Naive B cell (primary cell): Measurements from ENCODE around the gene SWAP70. TPM values are rescaled to one million over a fixed set of nuclear protein-coding genes. Genes with fewer than 3 reads are reported as not detected.

Experiments used
- ATAC-seq, 2 donors: fragments of 150-1000 bp; cut with Tn5 transposase; 2 replicates each; pipeline ENCODE4 v1.10.0; 2021; ENCODE audit warnings: low read depth in 2 of 2, mild to moderate bottlenecking in 2 of 2, moderate library complexity in 2 of 2
- DNase-seq: peaks from one replicate; pipeline ENCODE4 v3.0.0; 2022
- H3K27ac Mint-ChIP-seq, 6 donors: one replicate each; pipeline ENCODE4 v1.8.0; 2020 to 2022; ENCODE audit warnings: mild to moderate bottlenecking in 6 of 6, mixed read lengths in 6 of 6, moderate library complexity in 5 of 6, inconsistent platforms in 2 of 6
- H3K27me3 Mint-ChIP-seq, 3 donors: one replicate each; pipeline ENCODE4 v1.8.0; 2021 to 2022; ENCODE audit warnings: mixed read lengths in 3 of 3, mild to moderate bottlenecking in 1 of 3
- H3K36me3 Mint-ChIP-seq, 2 donors: one replicate each; pipeline ENCODE4 v1.8.0; 2020 to 2022; ENCODE audit warnings: mixed read lengths in 2 of 2, inconsistent platforms in 1 of 2, mild to moderate bottlenecking in 1 of 2
- H3K4me1 Mint-ChIP-seq, 3 donors: one replicate each; pipeline ENCODE4 v1.8.0; 2020 to 2022; ENCODE audit warnings: mixed read lengths in 3 of 3, inconsistent platforms in 1 of 3, mild to moderate bottlenecking in 1 of 3, moderate library complexity in 1 of 3
- H3K4me3 Mint-ChIP-seq, 8 donors: one replicate each; pipeline ENCODE4 v1.8.0; 2020 to 2022; ENCODE audit warnings: mild to moderate bottlenecking in 8 of 8, mixed read lengths in 8 of 8, moderate library complexity in 8 of 8, inconsistent platforms in 2 of 8
- H3K9me3 Mint-ChIP-seq, 7 donors: one replicate each; pipeline ENCODE4 v1.8.0; 2020 to 2022; ENCODE audit warnings: mixed read lengths in 7 of 7, mild to moderate bottlenecking in 5 of 7, inconsistent platforms in 2 of 7, moderate library complexity in 1 of 7
- polyA plus RNA-seq, 6 donors: library from polyadenylated mRNA; unstranded; fragments of 300-500 nt; fragmentation: Illumina TruSeq; gene quantifications; one replicate each; pipeline ENCODE4 v1.2.3, GENCODE V29; 2021; ENCODE audit warnings: low read depth in 6 of 6

SWAP70 gene
- polyA plus RNA-seq, 6 donors from 2014 or later: 239 to 378 (median 304) TPM

DNA sequence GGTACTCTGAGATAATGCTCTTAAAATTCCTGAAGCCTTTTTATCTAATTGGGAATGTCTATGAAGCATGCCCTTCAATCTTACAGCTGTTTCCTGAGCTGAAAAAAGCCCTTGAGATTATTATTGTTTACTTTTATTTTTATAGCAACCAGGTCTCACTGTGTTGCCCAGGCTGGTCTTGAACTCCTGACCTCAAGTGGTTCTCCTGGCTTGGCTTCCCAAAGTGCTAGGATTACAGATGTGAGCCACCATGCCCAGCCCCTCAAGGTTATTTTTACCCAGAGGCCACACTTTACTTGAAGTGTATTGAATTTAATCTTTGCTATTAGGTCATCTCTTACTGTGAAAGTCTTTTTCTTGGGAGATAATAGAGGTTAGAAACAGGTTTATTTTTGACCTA is 7.0 kb upstream of the SWAP70 start:
- DNase-seq (no peak), ATAC-seq (no peak)
- no peaks in the 10 kb centered on the region for H3K36me3 Mint-ChIP-seq
- peaks cover 0 to 4% (median 0%) of the 10 kb centered on the region in 7 donors for H3K9me3 Mint-ChIP-seq
- no peak overlapping the region for H3K27ac Mint-ChIP-seq
- peaks cover 37 to 66% (median 60%) of the 10 kb centered on the region in 3 donors for H3K4me1 Mint-ChIP-seq
- H3K27me3 Mint-ChIP-seq: no peaks in the 10 kb centered on the region
- no peak overlapping the region for H3K4me3 Mint-ChIP-seq

DNA sequence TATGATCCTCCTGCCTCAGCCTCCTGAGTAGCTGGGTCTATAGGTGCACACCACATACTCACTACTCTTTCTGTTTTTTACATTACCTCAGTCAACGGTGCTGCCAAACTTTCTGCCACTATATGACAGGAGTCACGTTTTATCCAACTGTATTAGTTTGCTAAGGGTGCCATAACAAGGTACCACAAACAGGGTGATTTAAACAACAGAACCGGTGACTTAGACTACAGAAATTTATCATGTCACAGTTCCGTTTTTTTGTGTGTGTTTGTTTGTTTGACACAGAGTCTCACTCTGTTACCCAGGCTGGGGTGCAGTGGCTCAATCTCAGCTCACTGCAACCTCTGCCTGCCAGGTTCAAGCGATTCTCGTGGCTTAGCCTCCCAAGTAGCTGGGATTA is 6.3 kb upstream of the SWAP70 start:
- DNase-seq: no peak
- Mint-ChIP-seq H3K36me3 (no peaks in the 10 kb centered on the region), H3K27me3 (no peaks in the 10 kb centered on the region), H3K4me3 (no peak overlapping the region), H3K4me1 (peaks cover 38 to 66% (median 60%) of the 10 kb centered on the region in 3 donors), H3K9me3 (peaks cover 0 to 4% (median 0%) of the 10 kb centered on the region in 7 donors), H3K27ac (peak overlapping the region in 1 of 6 donors; percentile 53)
- no peak for ATAC-seq

DNA sequence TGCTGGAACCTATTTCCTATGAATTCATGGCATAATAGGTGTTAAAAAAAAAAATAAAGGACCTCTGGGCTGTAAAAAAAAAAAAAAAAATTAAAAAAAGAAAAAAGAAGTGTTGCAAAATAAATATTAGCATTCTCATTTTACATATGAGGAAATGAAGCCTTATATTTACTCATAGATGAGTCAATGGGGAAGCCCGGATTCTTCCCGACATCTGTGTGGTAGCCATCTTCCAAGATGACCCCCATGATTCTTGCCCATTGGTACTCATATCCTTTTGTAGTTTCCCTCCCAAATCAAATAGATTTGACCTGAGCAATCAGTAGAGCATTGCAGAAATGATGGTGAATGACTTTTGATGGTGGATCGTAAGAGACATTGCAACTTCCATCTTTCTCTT is 3.0 kb upstream of the SWAP70 start:
- peaks cover 0 to 10% (median 3%) of the 10 kb centered on the region in 7 donors for H3K9me3 Mint-ChIP-seq
- DNase-seq (no peak), ATAC-seq (no peak)
- H3K36me3 Mint-ChIP-seq: peaks cover 6 to 8% of the 10 kb centered on the region in 2 donors
- H3K27ac Mint-ChIP-seq: peak overlapping the region; percentile 18 to 96 (median 93)
- H3K4me3 Mint-ChIP-seq: peak overlapping the region in 4 of 8 donors; percentile 56 to 96 (median 68)
- H3K27me3 Mint-ChIP-seq: no peaks in the 10 kb centered on the region
- H3K4me1 Mint-ChIP-seq: peaks cover 42 to 71% (median 68%) of the 10 kb centered on the region in 3 donors

DNA sequence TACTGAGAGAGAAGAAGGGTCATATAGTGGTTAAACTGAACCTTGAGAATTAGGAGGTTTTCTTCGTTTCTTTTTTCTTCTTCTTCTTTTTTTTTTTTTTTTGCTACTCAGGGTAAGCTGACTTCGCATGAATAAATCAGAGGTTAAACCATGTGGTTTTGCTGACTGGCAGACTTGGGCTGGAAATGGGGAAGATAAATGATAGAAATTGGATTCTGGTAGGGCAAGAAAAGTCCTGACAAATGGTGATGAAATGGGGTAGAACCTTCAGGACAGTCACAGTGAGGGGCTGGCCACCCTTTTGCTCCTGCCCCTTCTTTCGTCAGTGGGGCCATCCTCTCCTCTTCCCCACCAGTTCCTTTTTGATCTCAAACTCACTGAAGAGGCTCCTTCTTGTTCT is 1.6 kb upstream of the SWAP70 start:
- ATAC-seq: peak; percentile 29
- H3K27me3 Mint-ChIP-seq: no peaks in the 10 kb centered on the region
- H3K4me1 Mint-ChIP-seq: peaks cover 45 to 73% (median 70%) of the 10 kb centered on the region in 3 donors

DNA sequence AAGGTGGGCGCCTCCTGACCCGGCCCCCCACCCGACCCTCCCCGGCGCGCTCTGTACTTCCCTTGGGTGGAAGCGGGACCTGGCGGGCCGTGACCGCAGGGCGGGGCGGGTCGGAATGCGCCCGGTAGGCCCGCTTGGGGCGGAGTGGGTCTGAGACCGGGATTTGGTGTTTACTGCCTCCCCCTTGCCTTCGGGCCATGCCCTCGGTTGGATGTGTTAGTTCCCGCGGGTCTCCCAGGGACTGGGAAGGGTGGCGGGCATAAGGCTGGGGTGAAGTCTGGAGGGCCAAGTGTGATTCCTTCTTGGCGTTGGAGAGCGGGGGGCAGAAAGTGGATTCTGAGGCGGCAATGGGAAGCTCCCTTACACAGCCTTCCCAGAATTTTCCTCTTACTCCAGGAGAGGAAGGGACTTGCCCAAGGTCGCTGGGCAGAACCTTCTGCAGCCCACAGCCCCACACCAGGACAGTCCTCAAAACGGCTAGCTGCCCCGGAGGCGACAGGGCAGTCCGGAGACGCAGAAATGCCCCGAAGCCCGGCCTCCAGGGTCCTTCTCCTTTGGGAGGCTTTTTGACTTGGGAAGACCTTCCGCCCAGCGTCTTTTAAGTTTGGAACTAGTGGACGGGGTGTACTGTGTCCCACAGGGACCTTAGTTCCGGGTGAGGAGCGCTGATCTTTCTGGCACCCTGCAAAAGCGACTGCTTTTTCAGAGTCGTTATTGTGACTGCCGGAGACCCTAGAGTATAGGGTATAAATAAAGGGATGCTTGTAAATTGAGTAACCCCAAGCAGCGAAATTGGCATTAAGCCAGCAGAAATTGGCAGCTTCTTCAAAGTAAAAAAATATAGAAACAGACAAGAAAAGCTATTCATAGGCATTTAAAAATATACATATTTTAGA is 647 bp downstream of the SWAP70 start:
- Mint-ChIP-seq H3K27me3 (no peaks in the 10 kb centered on the region), H3K27ac (peak overlapping the region; percentile 39 to 98 (median 95)), H3K4me3 (peak overlapping the region; percentile 88 to 99 (median 94)), H3K4me1 (peaks cover 58 to 81% (median 76%) of the 10 kb centered on the region in 3 donors), H3K9me3 (peaks cover 0 to 12% (median 8%) of the 10 kb centered on the region in 7 donors), H3K36me3 (peaks cover 16 to 33% of the 10 kb centered on the region in 2 donors)
- DNase-seq (peak; percentile 33), ATAC-seq (peak; percentile 75 to 77)

More for the DNA sequence above, 1.6 kb upstream of the SWAP70 start:
- Mint-ChIP-seq H3K36me3 (peaks cover 12 to 18% of the 10 kb centered on the region in 2 donors), H3K9me3 (peaks cover 0 to 14% (median 8%) of the 10 kb centered on the region in 7 donors), H3K27ac (peak overlapping the region; percentile 90 to 98 (median 96)), H3K4me3 (peak overlapping the region; percentile 88 to 99 (median 94))
- peak; percentile 78 for DNase-seq

DNA sequence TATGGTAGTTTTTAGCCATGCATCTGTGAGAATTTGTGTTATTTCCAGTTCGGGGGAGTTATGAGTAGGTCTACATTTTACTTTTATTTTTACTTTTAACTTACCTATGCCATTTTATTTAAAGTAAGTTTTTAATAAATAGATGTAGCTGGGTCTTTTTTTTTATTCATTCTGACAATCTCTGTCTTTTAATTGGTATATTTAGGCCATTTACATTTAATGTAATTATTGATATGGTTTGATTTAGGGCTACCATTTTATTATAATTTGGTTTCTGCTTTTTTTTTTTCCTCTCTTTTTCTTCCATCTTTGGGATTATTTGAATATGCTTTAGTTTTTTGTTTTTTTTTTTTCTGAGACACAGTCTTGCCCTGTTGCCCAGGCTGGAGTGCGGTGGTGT is 1.9 kb downstream of the SWAP70 start:
- Mint-ChIP-seq H3K9me3 (peaks cover 0 to 12% (median 12%) of the 10 kb centered on the region in 7 donors), H3K4me3 (peak overlapping the region; percentile 88 to 99 (median 94)), H3K27ac (peak overlapping the region; percentile 39 to 96 (median 93)), H3K36me3 (peaks cover 28 to 41% of the 10 kb centered on the region in 2 donors), H3K4me1 (peaks cover 66 to 81% (median 80%) of the 10 kb centered on the region in 3 donors), H3K27me3 (no peaks in the 10 kb centered on the region)
- DNase-seq (no peak), ATAC-seq (no peak)

DNA sequence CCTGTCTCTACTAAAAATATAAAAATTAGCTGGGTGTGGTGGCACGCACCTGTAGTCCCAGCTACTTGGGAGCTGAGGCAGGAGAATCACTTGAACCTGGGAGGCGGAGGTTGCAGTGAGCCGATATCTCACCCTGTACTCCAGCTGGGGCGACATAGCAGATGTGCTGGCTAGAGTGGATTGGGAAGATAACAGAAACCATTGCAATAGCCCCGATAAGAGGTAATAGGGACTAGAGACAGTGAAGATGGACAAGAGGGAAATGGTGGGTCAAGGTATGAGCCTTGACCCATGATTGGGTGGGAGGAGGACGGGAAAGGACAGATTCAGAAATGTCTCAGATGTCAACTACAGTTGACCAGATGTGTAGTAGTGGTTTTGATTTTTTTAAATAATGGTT is 6.1 kb downstream of the SWAP70 start:
- H3K4me1 Mint-ChIP-seq: peaks cover 61 to 73% (median 72%) of the 10 kb centered on the region in 3 donors
- DNase-seq (no peak), ATAC-seq (no peak)
- no peaks in the 10 kb centered on the region for H3K27me3 Mint-ChIP-seq
- H3K4me3 Mint-ChIP-seq: peak overlapping the region; percentile 87 to 99 (median 94)
- H3K36me3 Mint-ChIP-seq: peaks cover 34 to 52% of the 10 kb centered on the region in 2 donors
- peaks cover 0 to 12% (median 12%) of the 10 kb centered on the region in 7 donors for H3K9me3 Mint-ChIP-seq
- peak overlapping the region in 5 of 6 donors; percentile 82 to 95 (median 92) for H3K27ac Mint-ChIP-seq

DNA sequence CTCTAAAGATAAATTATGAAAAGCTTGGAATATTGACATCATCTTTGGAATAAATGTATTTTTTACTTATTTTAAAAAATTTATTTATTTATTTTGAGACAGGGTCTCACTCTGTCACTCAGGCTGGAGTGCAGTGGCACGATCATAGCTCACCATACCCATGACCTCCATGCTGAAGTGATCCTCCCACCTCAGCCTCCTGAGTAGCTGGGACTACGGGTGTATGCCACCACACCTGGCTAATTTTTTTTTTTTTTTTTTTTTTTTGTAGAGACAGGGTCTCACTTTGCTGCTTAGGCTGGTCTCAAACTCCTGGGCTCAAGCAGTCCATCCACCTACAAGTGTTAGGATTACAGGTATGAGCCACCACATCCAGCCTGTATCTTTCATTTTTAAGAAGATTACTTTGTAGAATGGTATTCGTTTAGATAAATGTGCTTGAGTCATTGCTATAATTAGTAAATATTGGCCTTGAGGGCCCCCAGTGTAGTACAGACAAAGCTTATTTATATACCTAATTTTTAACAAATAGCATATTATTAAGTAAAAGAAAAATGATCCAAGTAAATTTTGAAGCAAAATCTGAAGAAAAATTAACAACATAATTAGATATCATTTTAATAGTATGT is 8.5 kb downstream of the SWAP70 start:
- H3K27me3 Mint-ChIP-seq: no peaks in the 10 kb centered on the region
- H3K27ac Mint-ChIP-seq: peak overlapping the region in 1 of 6 donors; percentile 94
- no peak for DNase-seq
- peaks cover 61 to 72% (median 72%) of the 10 kb centered on the region in 3 donors for H3K4me1 Mint-ChIP-seq
- H3K4me3 Mint-ChIP-seq: peak overlapping the region in 3 of 8 donors; percentile 51 to 81 (median 61)
- ATAC-seq: no peak
- peaks cover 0 to 4% (median 0%) of the 10 kb centered on the region in 7 donors for H3K9me3 Mint-ChIP-seq
- peaks cover 22 to 33% of the 10 kb centered on the region in 2 donors for H3K36me3 Mint-ChIP-seq

DNA sequence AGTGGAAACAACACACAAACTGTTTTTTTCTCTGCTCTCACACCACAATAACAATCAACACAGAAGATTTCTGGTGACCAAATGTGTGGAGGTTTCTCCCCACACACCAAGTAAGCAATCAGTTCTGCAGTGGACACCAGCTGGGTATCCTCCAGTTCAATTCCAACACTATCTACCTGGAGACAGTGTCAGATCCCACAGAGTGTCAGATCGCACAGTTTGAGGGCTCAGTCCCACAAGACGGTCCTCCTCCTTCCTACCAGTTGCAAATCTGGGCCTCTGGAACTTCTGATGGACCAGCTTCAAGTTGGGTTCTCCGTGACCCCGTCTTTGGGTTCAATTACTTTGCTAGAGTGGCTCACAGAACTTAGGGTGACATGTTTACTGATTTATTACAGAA is 9.0 kb downstream of the SWAP70 start:
- peak overlapping the region; percentile 51 to 88 (median 80) for H3K4me3 Mint-ChIP-seq
- peaks cover 22 to 31% of the 10 kb centered on the region in 2 donors for H3K36me3 Mint-ChIP-seq
- DNase-seq (no peak), ATAC-seq (no peak)
- peaks cover 58 to 72% (median 67%) of the 10 kb centered on the region in 3 donors for H3K4me1 Mint-ChIP-seq
- peaks cover 0 to 4% (median 0%) of the 10 kb centered on the region in 7 donors for H3K9me3 Mint-ChIP-seq
- no peaks in the 10 kb centered on the region for H3K27me3 Mint-ChIP-seq
- H3K27ac Mint-ChIP-seq: peak overlapping the region; percentile 44 to 94 (median 90)

DNA sequence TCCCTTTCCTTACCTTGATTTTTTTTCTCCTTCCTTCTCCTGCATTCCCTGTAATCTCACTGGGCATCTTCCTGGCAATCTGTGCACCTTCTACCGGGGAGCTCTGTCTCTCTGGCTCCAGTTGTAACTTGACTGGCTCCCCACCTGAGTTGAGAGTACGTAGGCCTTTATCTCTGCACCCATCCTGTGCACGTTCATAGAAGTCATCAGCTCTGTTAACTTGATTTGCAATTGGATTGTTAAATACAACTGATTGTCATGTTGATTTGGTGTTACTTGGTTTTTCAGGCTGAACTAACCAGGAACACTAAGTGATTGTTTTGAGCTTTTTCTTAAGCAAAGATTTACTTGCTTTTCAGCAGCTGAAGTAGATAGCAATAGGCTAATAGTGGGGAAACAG is 11.8 kb downstream of the SWAP70 start:
- peaks cover 14 to 19% of the 10 kb centered on the region in 2 donors for H3K36me3 Mint-ChIP-seq
- no peaks in the 10 kb centered on the region for H3K27me3 Mint-ChIP-seq
- no peak for DNase-seq
- peak; percentile 43 to 44 for ATAC-seq
- no peaks in the 10 kb centered on the region for H3K9me3 Mint-ChIP-seq
- H3K4me1 Mint-ChIP-seq: peaks cover 47 to 67% (median 52%) of the 10 kb centered on the region in 3 donors
- peak overlapping the region; percentile 67 to 93 (median 88) for H3K4me3 Mint-ChIP-seq
- peak overlapping the region; percentile 61 to 94 (median 93) for H3K27ac Mint-ChIP-seq

DNA sequence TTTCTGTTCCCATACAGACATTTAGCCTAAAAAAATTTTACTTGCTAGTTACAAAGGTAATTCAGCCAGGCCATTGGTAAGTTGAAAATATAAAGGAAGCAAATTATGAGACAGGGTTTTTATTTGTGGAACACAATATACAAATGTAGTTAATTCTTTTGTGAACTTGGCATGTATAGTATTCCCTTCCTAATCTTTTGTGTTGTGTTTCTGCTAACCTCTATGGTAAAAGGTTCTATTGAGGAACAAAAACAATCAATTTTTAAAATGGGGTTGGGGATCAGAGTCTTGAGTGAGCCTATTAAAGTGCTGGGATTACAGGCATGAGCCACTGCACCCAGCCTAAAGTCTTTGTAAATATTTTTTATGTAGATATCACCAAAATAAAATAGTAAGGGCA is 14.1 kb downstream of the SWAP70 start:
- DNase-seq (no peak), ATAC-seq (no peak)
- Mint-ChIP-seq H3K27me3 (no peaks in the 10 kb centered on the region), H3K4me3 (peak overlapping the region in 6 of 8 donors; percentile 36 to 89 (median 54)), H3K4me1 (peaks cover 48 to 68% (median 54%) of the 10 kb centered on the region in 3 donors), H3K9me3 (no peaks in the 10 kb centered on the region), H3K36me3 (peaks cover 14 to 16% of the 10 kb centered on the region in 2 donors), H3K27ac (peak overlapping the region in 5 of 6 donors; percentile 68 to 92 (median 82))

DNA sequence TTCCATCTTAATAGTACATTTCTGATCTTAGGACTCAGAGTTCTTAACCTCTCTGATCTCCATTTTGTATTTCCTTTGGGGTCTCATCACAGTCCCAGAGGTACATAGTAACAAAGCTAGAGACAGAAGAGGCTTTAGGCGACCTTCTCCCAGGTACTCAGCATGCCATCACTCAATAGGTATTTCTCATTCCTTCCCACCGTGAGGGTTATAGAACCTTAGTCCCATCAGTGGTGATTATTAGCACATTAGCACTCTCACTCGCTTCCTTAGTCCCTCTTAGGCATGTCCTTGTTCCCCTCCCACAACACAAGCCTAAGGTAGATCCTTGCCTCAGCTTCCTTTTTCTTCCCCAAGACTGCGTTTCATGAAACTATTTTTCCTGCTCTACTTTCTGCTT is 14.7 kb downstream of the SWAP70 start:
- no peak for ATAC-seq
- H3K27ac Mint-ChIP-seq: peak overlapping the region in 5 of 6 donors; percentile 68 to 96 (median 90)
- DNase-seq: no peak
- H3K4me1 Mint-ChIP-seq: peaks cover 49 to 68% (median 54%) of the 10 kb centered on the region in 3 donors
- H3K36me3 Mint-ChIP-seq: peaks cover 10% of the 10 kb centered on the region in 2 donors
- no peaks in the 10 kb centered on the region for H3K27me3 Mint-ChIP-seq
- no peaks in the 10 kb centered on the region for H3K9me3 Mint-ChIP-seq
- H3K4me3 Mint-ChIP-seq: peak overlapping the region in 7 of 8 donors; percentile 42 to 89 (median 60)

DNA sequence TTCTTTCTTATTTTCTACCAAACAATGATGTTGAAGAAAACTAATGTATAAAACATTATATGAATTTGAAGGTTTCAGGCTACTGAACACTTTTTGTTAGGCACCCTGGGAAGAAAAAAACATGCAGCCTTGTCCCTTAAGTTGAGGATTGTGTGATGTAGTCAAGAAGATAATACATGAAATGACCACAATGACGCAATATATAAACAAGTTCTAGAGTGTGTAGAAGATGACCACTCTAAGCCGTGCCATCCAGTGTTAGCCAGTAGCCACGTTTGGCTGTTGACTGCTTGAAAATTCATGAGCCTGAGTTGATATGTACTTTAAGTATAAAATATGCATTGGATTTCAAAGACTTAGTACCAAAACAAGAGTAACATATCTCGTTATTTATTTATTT is 16.2 kb downstream of the SWAP70 start:
- H3K36me3 Mint-ChIP-seq: peaks cover 7 to 18% of the 10 kb centered on the region in 2 donors
- H3K4me1 Mint-ChIP-seq: peaks cover 51 to 68% (median 56%) of the 10 kb centered on the region in 3 donors
- no peaks in the 10 kb centered on the region for H3K9me3 Mint-ChIP-seq
- H3K4me3 Mint-ChIP-seq: peak overlapping the region in 5 of 8 donors; percentile 17 to 51 (median 32)
- no peak for DNase-seq
- H3K27me3 Mint-ChIP-seq: no peaks in the 10 kb centered on the region
- H3K27ac Mint-ChIP-seq: peak overlapping the region in 3 of 6 donors; percentile 71 to 86 (median 72)
- no peak for ATAC-seq
